ENCODE results near the gene STAM.

STAM gene

GRCh38 chr10:17734432-17735080, 90.6 kb downstream of the STAM start:
- H3K4me3 ChIP-seq (ENCODE audit: low read depth, low read length) = no peak overlapping the region
- TF ChIP-seq CTCF (IDR thresholded peaks at IDR 0.05; ENCODE audit: control insufficient read depth, extremely low read depth, insufficient read depth) = no peak
- DNase-seq (ENCODE audit: low read depth) = no peak

- no peak for TF ChIP-seq CTCF (IDR thresholded peaks at IDR 0.05; ENCODE audit: control insufficient read depth, extremely low read depth, insufficient read depth)
- H3K4me3 ChIP-seq (ENCODE audit: low read depth, low read length) = no peak overlapping the region
- DNase-seq (ENCODE audit: low read depth) = no peak
Measured at GRCh38 chr10:17735166-17735941, 91.4 kb downstream of the STAM start.

GRCh38 chr10:17736223-17736622, 92.3 kb downstream of the STAM start:
- H3K4me3 ChIP-seq (ENCODE audit: low read depth, low read length) = no peak overlapping the region
- TF ChIP-seq CTCF (IDR thresholded peaks at IDR 0.05; ENCODE audit: control insufficient read depth, extremely low read depth, insufficient read depth) = peak; percentile 20; the same call in 1 of the 2 replicates
- DNase-seq (ENCODE audit: low read depth) = no peak

GRCh38 chr10:17737027-17737965, 93.3 kb downstream of the STAM start:
- peak; percentile 61 for TF ChIP-seq CTCF (IDR thresholded peaks at IDR 0.05; ENCODE audit: control insufficient read depth, extremely low read depth, insufficient read depth)
- H3K4me3 ChIP-seq (ENCODE audit: low read depth, low read length) = no peak overlapping the region
- no peak for DNase-seq (ENCODE audit: low read depth)

- H3K4me3 ChIP-seq (ENCODE audit: low read depth, low read length) = no peak overlapping the region
- no peak for TF ChIP-seq CTCF (IDR thresholded peaks at IDR 0.05; ENCODE audit: control insufficient read depth, extremely low read depth, insufficient read depth)
- no peak for DNase-seq (ENCODE audit: low read depth)
Measured at GRCh38 chr10:17740668-17741067, 96.7 kb downstream of the STAM start.

- no peak overlapping the region for H3K4me3 ChIP-seq (ENCODE audit: low read depth, low read length)
- TF ChIP-seq CTCF (IDR thresholded peaks at IDR 0.05; ENCODE audit: control insufficient read depth, extremely low read depth, insufficient read depth) = peak; percentile 66
- DNase-seq (ENCODE audit: low read depth) = no peak
Measured at GRCh38 chr10:17742918-17743317, 99.0 kb downstream of the STAM start.
